Measurements from ENCODE around the gene TIPARP.

The TIPARP gene

GRCh38 chr3:156674911-156675829 is 780 bp downstream of the TIPARP start:
- Histone ChIP-seq H3K9ac (ENCODE audit: low read length) (peak overlapping the region; percentile 72), H3K79me2 (ENCODE audit: insufficient read depth, low read length) (peaks cover 52% of the 10 kb centered on the region), H4K20me1 (ENCODE audit: insufficient read depth, low read length) (peaks cover 3% of the 10 kb centered on the region; the same call in 1 of the 2 replicates)

GRCh38 chr3:156675830-156676767 is 1.7 kb downstream of the TIPARP start:
- H3F3A ChIP-seq (ENCODE audit: insufficient read depth, low read length): peaks cover 8% of the 10 kb centered on the region; the same call in 1 of the 2 replicates
- no peak for TF ChIP-seq CTCF (IDR thresholded peaks at IDR 0.05; ENCODE audit: low read length)
- TF ChIP-seq EZH2 (IDR thresholded peaks at IDR 0.05; ENCODE audit: borderline replicate concordance, low read length): no peak
- H4K20me1 ChIP-seq (ENCODE audit: insufficient read depth, low read length): peaks cover 3% of the 10 kb centered on the region; the same call in 1 of the 2 replicates
- peak overlapping the region; percentile 85 for H3K4me3 ChIP-seq (ENCODE audit: low read depth, low read length, poor library complexity, severe bottlenecking)
- peak overlapping the region; percentile 85 for H3K4me2 ChIP-seq (ENCODE audit: low read length)
- no peaks in the 10 kb centered on the region for H3K9me3 ChIP-seq (ENCODE audit: low read length)
- no peak overlapping the region for H2AFZ ChIP-seq (ENCODE audit: low read length)
- no peaks in the 10 kb centered on the region for H3K27me3 ChIP-seq (ENCODE audit: insufficient read depth, low read length)
- no peaks in the 10 kb centered on the region for H3K9me2 ChIP-seq (ENCODE audit: low read depth, low read length)
- peak overlapping the region; percentile 72 for H3K9ac ChIP-seq (ENCODE audit: low read length)
- H3K36me3 ChIP-seq (ENCODE audit: insufficient read depth, low read length): peaks cover 37% of the 10 kb centered on the region
- peaks cover 61% of the 10 kb centered on the region for H3K79me2 ChIP-seq (ENCODE audit: insufficient read depth, low read length)
- H3K27ac ChIP-seq (ENCODE audit: low read depth, low read length, poor library complexity, severe bottlenecking): peak overlapping the region; percentile 79
- H3K4me1 ChIP-seq (ENCODE audit: insufficient read depth, low read length, severe bottlenecking): peaks cover 58% of the 10 kb centered on the region

More at GRCh38 chr3:156674911-156675829, 780 bp downstream of the TIPARP start:
- Histone ChIP-seq H3K9me3 (ENCODE audit: low read length) (no peaks in the 10 kb centered on the region), H3K9me2 (ENCODE audit: low read depth, low read length) (no peaks in the 10 kb centered on the region), H3F3A (ENCODE audit: insufficient read depth, low read length) (peaks cover 8% of the 10 kb centered on the region; the same call in 1 of the 2 replicates), H3K27ac (ENCODE audit: low read depth, low read length, poor library complexity, severe bottlenecking) (peak overlapping the region; percentile 79), H3K36me3 (ENCODE audit: insufficient read depth, low read length) (peaks cover 28% of the 10 kb centered on the region), H3K4me2 (ENCODE audit: low read length) (peak overlapping the region; percentile 85), H3K27me3 (ENCODE audit: insufficient read depth, low read length) (no peaks in the 10 kb centered on the region), H3K4me1 (ENCODE audit: insufficient read depth, low read length, severe bottlenecking) (peaks cover 49% of the 10 kb centered on the region), H2AFZ (ENCODE audit: low read length) (no peak overlapping the region), H3K4me3 (ENCODE audit: low read depth, low read length, poor library complexity, severe bottlenecking) (peak overlapping the region; percentile 85)
- no peak for TF ChIP-seq EZH2 (IDR thresholded peaks at IDR 0.05; ENCODE audit: borderline replicate concordance, low read length)
- peak; percentile 82 for TF ChIP-seq CTCF (IDR thresholded peaks at IDR 0.05; ENCODE audit: low read length)

- H3K9me3 ChIP-seq (ENCODE audit: low read length): no peaks in the 10 kb centered on the region
- H3K4me1 ChIP-seq (ENCODE audit: insufficient read depth, low read length, severe bottlenecking): peaks cover 67% of the 10 kb centered on the region
- H3K36me3 ChIP-seq (ENCODE audit: insufficient read depth, low read length): peaks cover 46% of the 10 kb centered on the region
- H3K27me3 ChIP-seq (ENCODE audit: insufficient read depth, low read length): no peaks in the 10 kb centered on the region
- peaks cover 69% of the 10 kb centered on the region for H3K79me2 ChIP-seq (ENCODE audit: insufficient read depth, low read length)
- peaks cover 8% of the 10 kb centered on the region; the same call in 1 of the 2 replicates for H3F3A ChIP-seq (ENCODE audit: insufficient read depth, low read length)
- H3K9ac ChIP-seq (ENCODE audit: low read length): peak overlapping the region; percentile 72; the same call in 1 of the 2 replicates
- peak overlapping the region; percentile 85 for H3K4me2 ChIP-seq (ENCODE audit: low read length)
- peak overlapping the region; percentile 52 for H3K27ac ChIP-seq (ENCODE audit: low read depth, low read length, poor library complexity, severe bottlenecking)
- H3K9me2 ChIP-seq (ENCODE audit: low read depth, low read length): no peaks in the 10 kb centered on the region
- H3K4me3 ChIP-seq (ENCODE audit: low read depth, low read length, poor library complexity, severe bottlenecking): peak overlapping the region; percentile 85
- no peak for TF ChIP-seq EZH2 (IDR thresholded peaks at IDR 0.05; ENCODE audit: borderline replicate concordance, low read length)
- TF ChIP-seq CTCF (IDR thresholded peaks at IDR 0.05; ENCODE audit: low read length): no peak
- H2AFZ ChIP-seq (ENCODE audit: low read length): no peak overlapping the region
- peaks cover 3% of the 10 kb centered on the region; the same call in 1 of the 2 replicates for H4K20me1 ChIP-seq (ENCODE audit: insufficient read depth, low read length)
Measured at GRCh38 chr3:156676768-156677479, 2.5 kb downstream of the TIPARP start.

Data from OCI-LY1 (cell line).